Calu3 (cell line): ENCODE results near the gene DCHS1. TPM values are rescaled to one million over a fixed set of nuclear protein-coding genes. Genes with fewer than 3 reads are reported as not detected.

Experiments used
- BruUV-seq: library from RNA; stranded (reverse); fragments of 400-500 nt; replicated peaks from 2 replicates; lab custom pipeline; 2021; lab: Mats Ljungman, UMichigan
- CTCF ChIA-PET: fragments of 300-600 bp; sonication (Branson Sonifier 250); formaldehyde crosslinking; loops from one replicate; lab custom pipeline; 2022; ENCODE audit warnings: antibody characterized with exemption; lab: Charles Lee
- DNase-seq: peaks from one replicate; pipeline ENCODE4 v3.0.0; 2022
- H3K27ac Mint-ChIP-seq: one replicate; pipeline ENCODE4 v1.8.0; 2022; ENCODE audit warnings: mixed read lengths; ENCODE audit not compliant: unreplicated experiment
- H3K27me3 Mint-ChIP-seq: one replicate; pipeline ENCODE4 v1.8.0; 2022; ENCODE audit warnings: mixed read lengths; ENCODE audit not compliant: unreplicated experiment
- H3K36me3 Mint-ChIP-seq: one replicate; pipeline ENCODE4 v1.8.0; 2022; ENCODE audit warnings: mild to moderate bottlenecking, moderate library complexity, mixed read lengths; ENCODE audit not compliant: insufficient read depth, unreplicated experiment
- H3K4me1 Mint-ChIP-seq: one replicate; pipeline ENCODE4 v1.8.0; 2022; ENCODE audit warnings: mild to moderate bottlenecking, low read depth, mixed read lengths; ENCODE audit not compliant: unreplicated experiment
- H3K4me3 Mint-ChIP-seq: one replicate; pipeline ENCODE4 v1.8.0; 2022; ENCODE audit warnings: mild to moderate bottlenecking, low read depth, moderate library complexity, mixed read lengths; ENCODE audit not compliant: unreplicated experiment
- H3K9me3 Mint-ChIP-seq: one replicate; pipeline ENCODE4 v1.8.0; 2022; ENCODE audit warnings: low read depth, mixed read lengths; ENCODE audit not compliant: unreplicated experiment
- CTCF ChIP-seq: fragments of 200-600 bp; IDR thresholded peaks from one replicate; pipeline ENCODE4 v1.8.0; 2022; ENCODE audit warnings: antibody characterized with exemption; ENCODE audit not compliant: unreplicated experiment
- intact Hi-C: fragments of 100-400 bp; cut with micrococcal nuclease; formaldehyde crosslinking; loops from one replicate; pipeline ENCODE4 v1.10.0; 2022; ENCODE audit not compliant: unreplicated experiment
- total RNA-seq: library from RNA; stranded (reverse); gene quantifications from 2 replicates; pipeline ENCODE4 v1.2.3, GENCODE V29; 2022

Gene DCHS1
- total RNA-seq, 1 experiment from 2014 or later = 0.02 TPM

GRCh38 chr11:6571434-6572008 lies 84.1 kb downstream of the DCHS1 start:
- peaks cover 19% of the 10 kb centered on the region for H3K36me3 Mint-ChIP-seq
- no peaks in the 10 kb centered on the region for H3K4me1 Mint-ChIP-seq
- CTCF ChIA-PET = no interaction called here
- no peak overlapping the region for H3K27ac Mint-ChIP-seq
- TF ChIP-seq CTCF = no peak
- no peaks in the 10 kb centered on the region for H3K9me3 Mint-ChIP-seq
- DNase-seq = no peak
- intact Hi-C loops = no loop called here
- BruUV-seq = no TSS peak
- no peaks in the 10 kb centered on the region for H3K27me3 Mint-ChIP-seq
- no peak overlapping the region for H3K4me3 Mint-ChIP-seq

Other genes with a start within 250 kb of the DCHS1 start
- gene APBB1, start 236.7 kb downstream of the DCHS1 start, total RNA-seq = 2.8 and 2.9 TPM in 2 replicates
- 0.45 and 11.0 TPM in 2 replicates for gene HPX, start 214.8 kb downstream of the DCHS1 start, total RNA-seq
- 9.5 and 10.6 TPM in 2 replicates for gene TRIM3, start 181.9 kb downstream of the DCHS1 start, total RNA-seq
- gene ARFIP2, start 174.5 kb downstream of the DCHS1 start, total RNA-seq = 72.2 and 74.9 TPM in 2 replicates
- 41.7 and 45.7 TPM in 2 replicates for gene TIMM10B, start 174.3 kb downstream of the DCHS1 start, total RNA-seq
- 41.2 and 41.8 TPM in 2 replicates for gene DNHD1, start 158.5 kb downstream of the DCHS1 start, total RNA-seq
- gene RRP8, start 52.2 kb downstream of the DCHS1 start, total RNA-seq = 17.4 and 22.8 TPM in 2 replicates
- gene ILK, start 52.0 kb downstream of the DCHS1 start, total RNA-seq = 85.7 and 87.0 TPM in 2 replicates
- gene TAF10, start 43.6 kb downstream of the DCHS1 start, total RNA-seq = 175 and 187 TPM in 2 replicates
- gene TPP1, start 36.4 kb downstream of the DCHS1 start, total RNA-seq = 70.6 and 71.5 TPM in 2 replicates
- gene MRPL17, start 27.5 kb upstream of the DCHS1 start, total RNA-seq = 78.2 and 84.0 TPM in 2 replicates
- not detected in 2 replicates for gene OR2AG2, start 116.2 kb upstream of the DCHS1 start, total RNA-seq
- gene OR2AG1, start 127.2 kb upstream of the DCHS1 start, total RNA-seq = not detected in 2 replicates
- gene OR6A2, start 143.9 kb upstream of the DCHS1 start, total RNA-seq = 0.09 TPM in 1 of 2 replicates, not detected in the other
- gene OR10A5, start 189.9 kb upstream of the DCHS1 start, total RNA-seq = not detected in 2 replicates
- not detected in 2 replicates for gene OR10A2, start 207.2 kb upstream of the DCHS1 start, total RNA-seq
- gene OR10A4, start 220.8 kb upstream of the DCHS1 start, total RNA-seq = not detected in 2 replicates
- not detected in 2 replicates for gene OR2D2, start 236.7 kb upstream of the DCHS1 start, total RNA-seq